NK-92 (cell line): ENCODE data around the gene AGAP1.

Experiments used
- DNase-seq: peaks from one replicate; lab custom pipeline; 2025; ENCODE audit not compliant: unreplicated experiment; lab: John Stamatoyannopoulos, UW

Gene AGAP1

DNA sequence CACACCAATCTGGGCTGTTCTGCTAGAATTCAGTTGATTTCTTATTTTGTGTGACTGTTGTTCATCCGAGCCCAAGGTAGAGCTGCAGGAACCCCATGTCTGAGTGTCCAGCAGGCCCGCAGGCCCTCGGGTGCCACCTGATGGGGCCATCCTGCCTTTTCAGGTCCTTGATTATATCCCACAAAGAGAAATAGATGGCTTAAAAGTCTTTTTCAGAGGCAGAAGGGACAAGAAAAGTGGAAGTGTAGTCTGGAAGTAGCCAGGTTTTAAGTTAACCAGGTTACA is 52.2 kb downstream of the AGAP1 start:
- no peak for DNase-seq

DNA sequence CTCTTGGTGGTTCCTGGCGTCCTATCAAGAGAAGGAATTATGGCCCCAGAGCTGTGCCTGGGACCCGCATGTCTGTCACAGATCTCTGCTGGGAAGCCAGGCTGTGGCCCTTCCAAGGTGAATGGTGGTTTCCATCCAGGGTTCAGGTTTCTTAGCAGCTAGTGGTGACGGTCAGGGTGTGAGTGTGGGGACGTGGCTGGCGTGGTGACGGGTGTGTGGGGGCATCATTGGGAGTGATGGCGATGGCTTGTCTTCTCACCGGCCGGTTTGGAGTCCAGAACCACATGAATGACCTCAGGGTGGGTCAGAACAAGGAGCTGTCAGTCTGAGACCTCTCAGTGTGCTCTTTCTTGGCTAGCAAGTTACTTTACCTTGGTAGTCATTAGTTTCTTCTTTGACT is 52.6 kb downstream of the AGAP1 start:
- no peak for DNase-seq

DNA sequence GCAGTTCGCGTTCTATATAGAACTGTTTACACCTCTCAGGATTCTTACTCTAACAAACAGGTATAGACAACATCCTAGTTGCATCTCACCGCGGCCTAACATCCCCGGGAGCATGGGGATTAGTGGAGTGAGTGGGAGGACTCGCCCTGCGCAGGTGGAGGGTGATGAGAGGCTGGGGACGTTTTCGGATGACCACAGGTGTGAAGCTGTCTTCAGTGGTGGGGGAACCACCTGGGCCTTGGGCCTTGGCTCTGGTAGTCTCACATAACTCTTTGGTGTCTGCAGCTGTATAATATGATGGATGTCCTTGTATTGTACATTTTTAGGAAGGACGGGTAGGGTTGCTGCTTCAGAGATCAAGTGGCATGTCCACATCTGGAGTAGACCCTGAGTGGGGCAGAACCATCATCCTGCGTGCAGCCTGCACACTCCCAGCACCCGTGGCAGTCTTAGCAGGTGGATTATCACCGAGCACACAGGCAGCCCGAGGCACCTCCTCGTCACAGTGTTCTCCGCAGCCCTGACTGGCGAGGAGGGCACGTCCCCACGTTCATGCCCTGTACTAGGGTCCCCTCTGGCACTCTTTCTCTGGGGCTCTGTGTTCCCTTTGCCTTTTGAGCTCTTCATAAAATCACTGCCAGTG is 56.0 kb downstream of the AGAP1 start:
- no peak for DNase-seq

DNA sequence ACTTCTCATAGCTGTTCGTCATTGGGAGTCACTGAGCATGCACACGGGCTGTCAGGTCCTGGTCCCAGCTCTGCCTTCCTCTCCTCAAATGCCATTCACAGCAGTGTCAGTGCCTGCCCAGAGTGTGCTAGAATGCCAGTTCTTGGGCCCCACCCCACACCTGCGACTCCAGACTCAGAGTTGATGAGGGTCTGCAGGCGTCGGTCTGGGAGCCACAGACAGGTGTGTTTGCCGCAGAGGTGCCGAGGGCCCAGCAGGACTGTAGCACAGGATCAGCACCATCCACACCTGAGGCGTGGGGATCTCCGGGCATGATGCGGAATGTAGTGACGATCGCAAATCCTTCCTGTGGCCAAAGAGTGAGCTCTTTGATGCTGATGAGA is 56.5 kb downstream of the AGAP1 start:
- DNase-seq, result no peak

DNA sequence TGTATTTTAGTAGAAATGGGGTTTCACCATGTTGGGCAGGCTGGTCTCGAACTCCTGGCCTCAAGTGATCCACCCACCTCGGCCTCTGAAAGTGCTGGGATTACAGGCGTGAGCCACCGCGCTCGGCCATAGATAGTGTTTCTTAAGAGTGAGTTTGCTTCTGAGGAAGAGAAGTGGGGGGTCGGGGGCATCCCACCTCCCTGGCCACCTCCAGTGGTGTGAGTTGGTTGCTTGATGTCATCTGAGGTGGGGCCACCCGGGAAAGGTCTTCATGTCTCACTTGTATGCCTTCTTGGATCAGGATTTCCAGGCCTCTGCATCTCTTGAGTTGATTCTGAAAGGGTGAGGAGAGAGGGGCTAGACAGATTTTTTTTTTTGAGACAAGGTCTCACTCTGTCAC is 57.1 kb downstream of the AGAP1 start:
- no peak for DNase-seq

DNA sequence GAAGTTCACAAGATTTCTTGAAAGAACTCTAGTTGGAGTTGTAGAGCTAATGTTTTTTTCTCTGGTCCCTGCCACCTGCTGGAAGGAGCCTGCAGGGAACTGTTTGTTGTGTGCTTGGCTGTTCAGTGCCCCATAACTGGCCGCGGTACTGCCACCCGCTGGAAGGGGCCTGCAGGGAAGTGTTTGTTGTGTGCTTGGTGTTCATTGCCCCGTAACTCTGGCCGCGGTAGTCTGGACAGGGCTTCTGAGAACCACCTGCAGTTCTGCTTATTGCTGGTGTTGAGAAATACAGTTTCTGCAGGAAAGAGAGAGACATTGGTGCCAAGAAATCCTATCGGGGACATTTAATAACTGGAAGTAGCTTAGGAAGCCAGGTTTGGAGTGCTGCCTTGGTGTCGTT is 58.1 kb downstream of the AGAP1 start:
- no peak for DNase-seq

DNA sequence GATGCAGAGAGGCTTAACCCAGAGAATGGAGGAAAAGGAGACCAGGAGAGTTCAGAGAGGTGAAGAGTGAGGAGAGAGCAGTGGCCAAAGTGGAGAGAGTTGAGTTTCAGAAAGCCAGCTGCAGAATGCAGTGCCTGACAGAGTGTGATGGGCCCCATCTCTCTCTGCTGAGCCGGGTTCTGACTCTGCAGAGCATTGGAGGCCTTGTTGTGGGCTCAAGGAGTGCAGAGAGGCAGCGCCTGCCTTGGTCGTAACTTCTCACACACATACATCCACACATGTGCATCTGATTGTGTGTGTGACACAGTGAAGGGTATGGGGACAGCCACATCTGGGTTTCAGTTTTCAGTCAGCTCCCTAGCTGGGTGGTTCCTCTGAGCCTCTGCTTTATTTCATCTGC is 58.8 kb downstream of the AGAP1 start:
- DNase-seq, result no peak

DNA sequence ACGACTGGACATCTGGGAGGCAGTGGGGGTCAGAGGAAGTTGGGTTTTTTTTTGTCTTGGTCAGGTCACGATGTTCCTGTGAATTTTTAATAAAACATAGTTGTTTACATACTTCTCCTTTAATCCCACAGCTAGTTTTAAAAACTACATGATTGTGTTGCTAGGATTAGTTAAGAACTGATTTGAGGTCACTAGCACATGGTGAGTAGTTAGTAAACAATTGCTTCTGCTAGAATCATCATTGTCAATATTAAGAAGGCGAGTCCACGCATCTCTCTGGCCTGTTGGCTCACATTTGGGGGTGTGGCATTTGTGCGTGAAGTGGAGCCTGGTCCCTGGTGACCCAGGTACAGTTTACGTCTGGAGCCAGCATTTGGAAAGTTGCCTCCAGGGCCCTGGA is 59.4 kb downstream of the AGAP1 start:
- DNase-seq, result no peak

DNA sequence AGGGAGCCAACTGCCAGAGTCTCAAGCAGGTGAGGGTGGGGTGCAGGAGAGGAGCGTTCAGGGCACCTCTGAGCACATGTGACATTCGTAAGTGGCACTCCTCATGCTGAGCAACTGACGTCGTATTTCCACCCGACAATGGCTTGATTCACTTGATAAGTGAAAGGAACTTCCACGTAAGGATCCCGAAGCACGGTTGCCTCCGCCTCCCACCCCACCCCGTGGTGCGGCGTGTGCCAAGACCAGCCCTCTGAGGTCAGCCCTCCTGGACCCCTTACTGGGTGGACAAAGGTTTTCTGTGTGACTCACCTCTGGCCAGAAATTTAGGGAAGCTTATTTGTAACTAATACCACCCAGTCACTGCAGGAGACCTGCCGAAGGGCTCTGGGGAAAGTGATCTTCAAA is 59.9 kb downstream of the AGAP1 start:
- DNase-seq, result no peak

DNA sequence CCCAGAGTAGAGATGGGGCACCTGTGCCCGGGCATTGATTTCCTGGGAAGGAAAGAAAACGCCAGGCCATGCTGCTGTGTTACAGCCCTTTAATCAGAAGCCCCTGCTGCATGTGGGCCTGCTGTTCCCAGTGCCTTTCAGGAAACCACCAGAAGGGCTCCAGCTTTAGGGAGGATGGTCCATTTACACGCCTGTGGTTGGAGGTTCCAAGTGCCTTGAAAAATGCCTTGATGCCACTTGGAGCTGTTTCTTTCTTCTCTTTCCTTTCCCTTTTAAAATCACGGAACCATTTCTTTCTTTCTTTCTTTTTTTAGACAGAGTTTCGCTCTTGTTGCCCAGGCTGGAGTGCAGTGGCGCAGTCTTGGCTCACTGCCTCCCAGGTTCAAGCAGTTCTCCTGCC is 60.5 kb downstream of the AGAP1 start:
- no peak for DNase-seq

DNA sequence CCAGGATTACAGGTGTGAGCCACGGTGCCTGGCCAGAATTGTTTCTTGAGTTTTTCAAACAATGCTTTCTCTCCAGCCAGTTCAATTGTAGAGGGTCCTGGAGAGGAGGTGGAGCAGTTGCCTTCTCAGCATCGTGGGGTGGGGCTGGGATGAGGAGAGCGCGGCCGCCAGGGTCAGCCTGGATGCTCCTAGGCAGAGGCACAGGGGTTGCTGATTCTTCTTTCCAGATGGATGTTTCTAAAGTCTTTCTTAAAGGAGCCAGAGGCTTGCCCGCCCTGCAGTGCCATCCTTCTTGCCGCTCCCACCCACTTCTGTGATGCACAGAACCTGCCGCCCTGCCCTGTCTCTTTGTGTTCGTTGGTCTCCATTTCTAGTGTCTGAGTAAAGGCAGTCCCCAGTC is 61.1 kb downstream of the AGAP1 start:
- no peak for DNase-seq

DNA sequence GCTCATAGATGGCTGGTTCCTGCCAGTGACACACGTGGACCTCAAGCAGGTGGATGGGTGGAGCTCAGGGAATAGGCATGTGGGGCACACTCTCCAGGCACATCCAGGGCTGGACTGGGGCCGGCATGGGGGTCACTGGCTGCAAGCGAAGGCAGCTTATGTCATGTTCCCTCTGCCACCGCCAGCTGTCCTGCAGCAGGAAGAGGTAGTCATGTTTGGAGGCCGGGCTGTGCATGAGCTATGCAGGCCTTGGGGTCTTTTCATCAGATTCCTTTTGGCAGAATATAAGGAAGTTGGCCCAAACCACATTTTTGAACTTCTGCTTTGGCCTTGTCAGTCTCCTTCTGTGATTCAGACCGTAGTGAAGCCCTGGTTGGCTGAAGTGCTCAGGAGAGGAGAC is 61.5 kb downstream of the AGAP1 start:
- DNase-seq, result no peak

DNA sequence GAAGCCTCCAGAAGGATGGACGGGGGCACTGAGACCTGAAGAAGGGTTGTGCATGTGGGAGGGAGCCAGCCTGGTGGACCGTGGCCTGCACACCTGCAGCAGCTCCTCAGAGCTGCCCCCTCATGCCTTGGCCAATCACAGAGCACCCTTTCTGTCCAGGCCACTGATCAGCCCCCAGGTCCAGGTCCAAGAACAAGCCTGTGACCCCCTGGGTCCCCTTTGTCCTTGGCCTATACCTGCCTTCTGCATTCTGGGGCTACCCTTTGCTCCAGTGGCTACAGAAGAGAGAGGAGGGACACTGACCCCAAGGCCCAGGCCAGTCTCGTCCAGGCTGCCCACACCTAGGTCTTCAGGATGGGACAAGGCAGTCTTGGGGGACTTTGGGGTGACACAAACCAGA is 62.2 kb downstream of the AGAP1 start:
- no peak for DNase-seq

DNA sequence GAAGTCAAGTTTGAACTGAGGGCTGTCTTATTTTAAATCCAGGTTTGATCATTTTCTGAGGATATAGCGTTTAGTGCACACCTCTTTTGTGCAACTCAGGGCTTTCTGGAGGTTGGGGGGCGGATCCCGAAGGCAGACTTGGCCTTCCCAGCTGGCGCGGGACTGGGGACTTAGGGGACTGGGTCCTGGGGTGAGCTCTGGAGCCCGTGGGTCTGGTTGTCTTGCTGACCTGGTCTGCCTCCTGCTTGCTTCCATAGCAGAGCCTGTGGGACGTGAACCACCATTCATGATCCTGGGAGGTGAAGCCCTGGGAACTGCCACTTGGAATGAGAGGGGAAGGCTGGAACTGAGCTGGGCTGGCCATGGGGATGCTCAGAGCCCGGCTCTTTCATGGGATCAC is 63.1 kb downstream of the AGAP1 start:
- no peak for DNase-seq

DNA sequence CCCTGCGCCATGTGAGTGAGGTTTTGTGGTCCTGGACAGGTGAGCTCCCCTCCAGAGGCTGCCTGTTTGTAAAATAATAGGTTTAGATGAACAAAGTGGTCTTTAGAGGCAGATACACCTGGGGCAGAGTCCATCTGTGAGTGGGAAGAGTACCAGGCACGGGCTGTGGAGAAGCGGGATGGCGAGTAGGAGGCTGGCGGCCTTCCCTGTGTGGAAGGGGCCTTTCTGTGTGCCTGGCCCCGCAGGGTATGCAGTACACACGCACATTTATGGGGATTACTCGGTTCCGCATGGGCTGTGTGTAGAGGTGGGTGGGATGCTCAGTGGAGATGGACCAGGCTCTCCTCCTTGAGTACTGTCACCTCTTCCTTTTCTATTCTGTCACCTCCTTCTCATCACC is 64.1 kb downstream of the AGAP1 start:
- DNase-seq, result no peak

DNA sequence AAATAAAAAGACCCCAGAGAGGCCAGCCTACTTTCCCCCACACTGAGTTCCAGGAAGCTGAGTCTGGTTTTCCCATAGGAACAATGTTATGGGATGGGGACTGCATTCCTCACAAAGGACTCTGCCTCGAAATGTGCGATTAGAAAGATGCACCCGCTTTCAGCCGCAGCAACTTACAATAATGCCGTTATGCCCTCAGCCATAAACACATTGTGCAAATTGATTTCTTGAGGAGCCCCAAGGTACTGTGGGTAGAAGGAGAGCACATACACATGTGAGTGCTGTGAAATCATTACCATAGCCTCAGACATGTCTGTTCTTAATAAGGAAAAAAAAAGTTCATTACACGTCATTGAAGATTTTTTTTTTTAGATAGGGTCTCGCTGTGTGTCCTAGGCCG is 64.7 kb downstream of the AGAP1 start:
- no peak for DNase-seq

DNA sequence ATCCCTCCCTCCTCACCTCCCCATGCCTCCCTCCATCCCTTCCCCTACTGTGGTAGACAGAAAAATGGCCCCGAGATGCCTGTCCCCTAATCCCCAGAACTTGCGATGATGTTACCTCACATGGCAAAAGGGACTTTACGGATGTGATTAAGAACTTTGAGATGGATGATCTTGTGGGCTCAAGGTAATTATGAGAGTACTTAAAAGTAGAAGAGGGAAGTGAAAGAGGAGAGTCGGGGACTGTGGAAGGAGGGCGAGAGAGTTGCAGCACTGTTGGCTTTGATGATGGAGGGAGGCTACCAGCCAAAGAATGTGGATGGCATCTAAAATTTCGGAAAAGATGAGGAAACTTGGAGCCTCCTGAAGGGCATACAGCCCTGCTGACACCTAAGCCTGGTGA is 66.5 kb downstream of the AGAP1 start:
- DNase-seq, result no peak

DNA sequence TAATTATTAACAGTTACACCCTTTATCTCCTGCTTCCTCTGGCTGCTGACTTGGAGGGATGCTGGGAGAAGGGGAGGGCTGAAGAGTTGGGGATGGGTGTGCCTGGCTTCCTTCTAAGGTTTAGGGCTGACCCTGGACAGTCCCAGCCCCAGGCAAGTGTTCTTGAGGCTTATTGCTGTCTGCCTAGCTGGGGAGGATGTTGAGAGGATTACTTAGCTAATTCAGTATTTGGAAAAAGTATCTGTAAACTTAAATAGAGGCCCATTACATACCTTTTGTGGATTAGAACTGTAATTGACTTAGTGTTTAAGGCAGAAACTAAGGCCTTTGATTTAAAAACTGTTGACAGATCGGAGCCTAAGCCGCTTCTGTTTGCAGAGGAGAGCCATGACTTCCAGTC is 67.6 kb downstream of the AGAP1 start:
- DNase-seq, result no peak

DNA sequence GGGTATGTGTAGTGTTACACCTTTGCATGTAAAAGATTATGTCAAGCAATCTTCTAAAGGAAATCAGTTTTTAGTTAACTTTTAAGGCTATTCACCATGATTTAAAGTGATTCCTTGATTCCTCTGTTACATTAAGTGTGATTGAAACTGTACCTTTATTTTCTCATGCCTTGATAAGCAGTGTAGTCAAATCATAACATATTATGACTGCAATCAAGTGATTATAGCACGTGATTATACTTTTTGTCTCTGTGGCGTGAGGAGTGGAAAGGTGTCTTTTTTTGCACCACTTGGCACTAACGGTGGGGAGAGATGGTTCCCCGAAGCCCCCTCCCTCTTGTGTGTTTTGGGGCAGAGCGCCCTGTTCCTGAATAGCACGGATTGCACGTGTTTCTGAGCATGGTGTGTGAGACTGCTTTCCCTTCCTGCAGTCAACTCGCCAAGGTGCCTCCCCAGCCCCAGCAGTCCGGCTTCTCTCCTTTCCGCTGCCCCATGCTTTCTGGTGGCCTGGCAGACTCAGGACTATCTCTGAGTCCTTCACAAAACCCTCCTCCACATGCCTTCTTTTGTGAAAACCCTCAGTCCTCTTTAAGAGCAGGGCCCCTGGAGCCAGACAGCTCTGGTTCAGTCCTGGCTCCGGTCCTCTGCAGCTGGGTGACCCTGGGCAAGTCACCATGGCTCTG is 68.4 kb downstream of the AGAP1 start:
- no peak for DNase-seq

DNA sequence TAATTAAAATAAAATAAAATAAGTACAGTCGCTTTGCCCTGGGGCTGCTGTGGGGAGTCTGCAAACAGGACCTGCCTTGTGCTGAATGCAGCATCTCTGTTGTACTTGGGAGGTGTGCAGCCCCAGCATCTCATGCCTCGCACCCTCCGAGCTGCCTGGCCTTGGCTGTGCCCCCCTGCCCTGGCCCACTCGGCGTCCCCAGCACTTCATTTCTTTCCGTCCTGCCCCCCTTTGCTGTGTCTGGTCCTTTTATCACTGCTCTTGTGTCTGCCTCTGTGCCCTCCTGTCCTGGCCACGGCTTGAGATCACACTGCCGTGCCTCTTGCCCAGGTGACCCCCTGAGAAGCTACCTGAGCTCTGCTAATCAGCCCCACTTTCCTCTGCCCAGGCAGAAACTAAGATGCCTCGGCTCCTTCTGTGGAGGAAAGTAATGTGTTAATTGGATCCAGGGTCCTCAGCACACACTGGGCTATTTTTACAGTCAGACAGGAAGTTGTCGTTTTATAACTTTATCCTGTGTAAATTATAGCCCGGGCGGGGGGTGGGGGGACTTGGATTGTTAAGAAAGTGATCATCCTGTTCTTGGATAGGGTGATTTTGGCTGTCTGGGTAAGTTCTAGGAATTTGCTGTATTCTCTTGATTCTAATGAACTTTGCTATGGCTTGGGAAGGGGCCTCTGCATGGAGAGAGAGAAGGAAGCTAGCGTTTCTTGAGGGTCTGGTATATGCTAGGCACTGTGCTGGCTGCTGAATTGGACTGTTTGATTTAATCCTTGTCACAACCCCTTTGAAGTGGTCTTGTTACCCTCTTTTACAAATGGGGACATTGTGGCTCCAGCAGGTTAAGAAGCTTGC is 69.4 kb downstream of the AGAP1 start:
- no peak for DNase-seq

DNA sequence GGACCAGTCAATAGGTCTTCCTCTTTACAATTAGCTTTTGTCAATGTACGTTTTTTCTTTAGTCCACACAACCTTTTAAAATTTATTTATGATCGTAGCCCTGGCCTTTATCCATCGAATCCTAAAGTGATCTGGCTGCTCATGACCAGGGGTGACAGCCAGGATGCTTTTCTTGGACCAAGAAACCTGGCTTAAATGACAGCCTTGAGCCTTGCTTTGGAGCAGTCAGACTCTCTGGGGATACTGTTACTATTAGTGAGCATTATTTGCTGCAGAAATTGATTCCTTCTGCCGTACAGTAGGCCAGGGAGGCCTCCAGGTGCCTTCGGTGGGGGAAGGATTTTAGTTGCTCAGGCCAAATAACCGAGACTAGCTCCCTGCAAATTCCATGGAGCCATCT is 70.2 kb downstream of the AGAP1 start:
- no peak for DNase-seq

DNA sequence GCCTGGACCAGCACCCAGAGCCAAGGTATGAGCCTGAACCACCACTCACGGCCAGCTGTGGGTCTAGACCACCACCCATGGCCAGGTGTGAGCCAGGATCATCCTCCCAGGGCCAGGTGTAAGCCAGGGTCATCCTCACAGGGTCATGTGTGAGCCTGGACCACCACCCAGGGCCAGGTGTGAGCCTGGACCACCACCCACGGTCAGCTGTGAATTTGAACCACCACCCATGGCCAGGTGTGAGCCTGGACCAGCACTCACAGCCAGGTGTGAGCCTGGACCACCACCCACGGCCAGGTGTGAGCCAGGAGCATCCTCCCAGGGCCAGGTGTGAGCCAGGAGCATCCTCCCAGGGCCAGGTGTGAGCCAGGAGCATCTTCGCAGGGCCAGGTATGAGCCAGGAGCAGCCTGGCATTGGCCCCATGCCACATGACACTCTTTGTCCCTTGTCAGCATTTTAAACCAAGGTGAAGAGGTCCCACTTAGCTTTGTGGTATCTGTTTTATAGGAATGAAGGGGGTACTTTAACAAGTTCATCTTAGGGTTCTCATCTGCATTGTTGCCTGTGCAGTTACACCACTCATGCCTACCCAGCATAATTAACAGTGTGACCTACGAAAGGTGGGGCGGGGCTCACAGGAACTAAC is 71.2 kb downstream of the AGAP1 start:
- DNase-seq, result no peak
